Ovary (tissue), 9 donors: ENCODE measurements around the gene MPLKIP. TPM values are rescaled to one million over a fixed set of nuclear protein-coding genes. Genes with fewer than 3 reads are reported as not detected.

Experiments
- DNase-seq, 5 donors: peaks; one replicate each; pipeline ENCODE4 v3.0.0-alpha.2; 2019 to 2020
- H3K27ac ChIP-seq, 2 donors: fragments of 200-600 bp; one replicate each; pipeline versions ENCODE4 v1.5.1 to v1.8.0; 2019 to 2022
- H3K27me3 ChIP-seq: fragments of 200-600 bp; one replicate; pipeline ENCODE4 v1.8.0; 2022
- H3K36me3 ChIP-seq: fragments of 200-600 bp; sonication (generic); one replicate; pipeline ENCODE4 v1.5.1; 2019
- H3K4me1 ChIP-seq: one replicate; pipeline ENCODE4 v1.8.1; 2013; ENCODE audit warnings: mild to moderate bottlenecking, moderate library complexity; ENCODE audit not compliant: insufficient read depth
- H3K4me3 ChIP-seq: fragments of 200-600 bp; sonication (generic); one replicate; pipeline ENCODE4 v1.5.1; 2017
- H3K9me3 ChIP-seq, 2 donors: fragments of 200-600 bp in 1 of 2; sonication (generic) in 1 of 2; one replicate each; pipeline versions ENCODE4 v1.5.1 to v1.8.1; 2013 to 2019; ENCODE audit warnings: mild to moderate bottlenecking in 1 of 2, moderate library complexity in 1 of 2
- EP300 ChIP-seq: sonication (generic); formaldehyde crosslinking; IDR thresholded peaks from one replicate; pipeline ENCODE4 v1.6.1; 2017; ENCODE audit warnings: antibody characterized with exemption
- POLR2A ChIP-seq: fragments of 450-650 bp; IDR thresholded peaks from one replicate; pipeline ENCODE4 v1.6.1; 2017; ENCODE audit warnings: antibody characterized with exemption, mild to moderate bottlenecking, moderate library complexity
- WGBS, 3 donors: extraction: QIAGEN DNeasy Blood & Tissue Kit in 1 of 3; methylation state at CpG; one replicate each; pipeline versions ENCODE4 v1.1.5 to v1.1.7; 2013 to 2017; 5-methylcytosine and 5-hydroxymethylcytosine counted together
- intact Hi-C, 4 donors: fragments of 100-400 bp; cut with DNase I; formaldehyde crosslinking; loops; one replicate each; pipeline versions ENCODE4 v1.11.0 to v1.15.1; 2022 to 2023
- polyA plus RNA-seq, 2 donors: library from polyadenylated mRNA; stranded (reverse); fragments of 200-250 nt in 1 of 2; fragments of 350-450 nt in 1 of 2; fragmentation: Illumina TruSeq in 1 of 2; extraction: RNeasy Lipid Tissue Mini Kit (QIAGEN cat#74804) in 1 of 2; gene quantifications; one replicate each; pipeline ENCODE4 v1.2.3, GENCODE V29; 2013 to 2014
- total RNA-seq, 7 donors: library from RNA; depleted of rRNA in 2 of 7; stranded (reverse); fragments of >200 nt in 2 of 7; fragmentation: NEBNext Ultra II Directional in 3 of 7; extraction: Animal tissue kit (Norgen Biotek cat#: 25700) in 3 of 7; gene quantifications; one replicate each; pipeline versions ENCODE4 v1.1.0 to v1.2.4, GENCODE V29; 2016 to 2023
- TF ChIP-seq, protein P1 (sequence below), 3 donors: fragments of 450-650 bp in 2 of 3; fragments of 200-600 bp in 1 of 3; IDR thresholded peaks; one replicate each; pipeline versions ENCODE4 v1.5.1 to v1.8.0; 2016 to 2022; ENCODE audit warnings: antibody characterized with exemption in 3 of 3, mild to moderate bottlenecking in 1 of 3
- donor health status: DM: no; HTN: no; CAD: no; lungs with moderate emphysema.
- donor health status: DM: no; HTN: no; CAD: no.
- donor health status: Bipolar disorder and iron deficiency.
- donor health status: DM: yes; HTN: yes; CAD: no.
- donor health status: DM: no; HTN: no; CAD: no.
- donor health status: DM: yes; HTN: yes; CAD: no.

Gene MPLKIP
- total and polyA plus RNA-seq, 9 donors: 17.7 to 55.3 (median 31.7) TPM

DNA sequence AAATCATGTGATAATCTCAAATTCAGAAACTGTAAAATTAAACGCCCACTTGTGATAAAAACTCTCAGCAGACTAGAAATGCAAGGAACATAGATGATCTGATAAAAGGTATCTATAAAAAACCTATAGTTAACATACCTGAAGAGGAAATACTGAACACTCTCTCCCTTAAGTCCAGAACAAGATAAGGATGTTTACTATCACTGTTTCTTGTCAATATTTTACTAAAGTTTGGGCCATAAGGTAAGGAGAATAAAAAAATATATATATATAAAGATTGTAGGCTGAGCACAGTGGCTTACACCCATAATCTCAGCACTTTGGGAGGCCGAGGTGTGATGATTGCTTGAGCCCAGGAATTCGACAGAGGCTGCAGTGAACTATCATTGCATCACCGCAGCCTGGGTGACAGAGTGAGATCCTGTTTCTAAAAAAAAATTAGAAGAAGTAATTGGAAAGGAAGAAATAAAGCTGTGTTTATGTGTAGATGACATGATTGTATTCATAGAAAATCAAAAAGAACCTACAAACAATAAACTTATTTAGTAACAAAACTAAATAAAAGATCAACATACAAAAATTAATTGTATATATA is 28.4 kb downstream of the MPLKIP start:
- WGBS, 3 donors: 64 to 88% (median 84%) methylated on average over 4 of the region's 4 CpGs
- H3K9me3 ChIP-seq: no peaks in the 10 kb centered on the region
- TF ChIP-seq, protein P1, sequence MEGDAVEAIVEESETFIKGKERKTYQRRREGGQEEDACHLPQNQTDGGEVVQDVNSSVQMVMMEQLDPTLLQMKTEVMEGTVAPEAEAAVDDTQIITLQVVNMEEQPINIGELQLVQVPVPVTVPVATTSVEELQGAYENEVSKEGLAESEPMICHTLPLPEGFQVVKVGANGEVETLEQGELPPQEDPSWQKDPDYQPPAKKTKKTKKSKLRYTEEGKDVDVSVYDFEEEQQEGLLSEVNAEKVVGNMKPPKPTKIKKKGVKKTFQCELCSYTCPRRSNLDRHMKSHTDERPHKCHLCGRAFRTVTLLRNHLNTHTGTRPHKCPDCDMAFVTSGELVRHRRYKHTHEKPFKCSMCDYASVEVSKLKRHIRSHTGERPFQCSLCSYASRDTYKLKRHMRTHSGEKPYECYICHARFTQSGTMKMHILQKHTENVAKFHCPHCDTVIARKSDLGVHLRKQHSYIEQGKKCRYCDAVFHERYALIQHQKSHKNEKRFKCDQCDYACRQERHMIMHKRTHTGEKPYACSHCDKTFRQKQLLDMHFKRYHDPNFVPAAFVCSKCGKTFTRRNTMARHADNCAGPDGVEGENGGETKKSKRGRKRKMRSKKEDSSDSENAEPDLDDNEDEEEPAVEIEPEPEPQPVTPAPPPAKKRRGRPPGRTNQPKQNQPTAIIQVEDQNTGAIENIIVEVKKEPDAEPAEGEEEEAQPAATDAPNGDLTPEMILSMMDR (IDR thresholded peaks at IDR 0.05): no peak
- TF ChIP-seq POLR2A (no peak), EP300 (no peak)
- no peaks in the 10 kb centered on the region for H3K27me3 ChIP-seq
- H3K27ac ChIP-seq: no peak overlapping the region
- H3K36me3 ChIP-seq: no peaks in the 10 kb centered on the region
- no peak overlapping the region for H3K4me3 ChIP-seq
- peaks cover 5% of the 10 kb centered on the region for H3K4me1 ChIP-seq
- intact Hi-C loops: no loop called here
- DNase-seq: no peak

DNA sequence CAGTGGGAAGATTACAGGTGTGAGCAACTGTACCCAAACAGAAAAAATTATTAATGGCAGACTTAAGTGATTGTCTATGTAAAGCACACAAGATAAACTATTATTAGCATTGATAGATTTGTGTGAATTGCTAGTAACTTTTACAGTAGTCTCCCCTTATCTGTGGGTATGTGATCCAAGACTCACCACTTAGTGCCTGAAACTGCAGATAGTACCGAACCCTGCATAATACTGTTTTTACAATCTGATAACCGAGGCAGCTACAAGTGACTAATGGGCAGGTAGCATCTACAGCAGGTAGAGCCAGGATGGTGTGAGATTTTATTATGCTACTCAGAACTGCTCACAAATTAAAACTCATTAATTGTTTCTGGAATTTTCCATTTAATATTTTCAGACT is 31.5 kb downstream of the MPLKIP start:
- 88 to 94% (median 88%) methylated on average over 2 of the region's 2 CpGs for WGBS, 3 donors
- H3K9me3 ChIP-seq: no peaks in the 10 kb centered on the region
- H3K4me3 ChIP-seq: no peak overlapping the region
- peaks cover 7% of the 10 kb centered on the region for H3K4me1 ChIP-seq
- no peaks in the 10 kb centered on the region for H3K36me3 ChIP-seq
- intact Hi-C loops: no loop called here
- H3K27me3 ChIP-seq: no peaks in the 10 kb centered on the region
- TF ChIP-seq POLR2A (no peak), EP300 (no peak)
- TF ChIP-seq, protein P1 (IDR thresholded peaks at IDR 0.05): no peak
- DNase-seq: no peak
- H3K27ac ChIP-seq: no peak overlapping the region

GRCh38 chr7:40101201-40101600 is 33.2 kb downstream of the MPLKIP start:
- Histone ChIP-seq H3K36me3 (no peaks in the 10 kb centered on the region), H3K27me3 (no peaks in the 10 kb centered on the region), H3K4me1 (peaks cover 7% of the 10 kb centered on the region), H3K9me3 (no peaks in the 10 kb centered on the region), H3K4me3 (no peak overlapping the region), H3K27ac (no peak overlapping the region)
- DNase-seq: no peak
- intact Hi-C loops: no loop called here
- TF ChIP-seq, protein P1 (IDR thresholded peaks at IDR 0.05): no peak
- TF ChIP-seq EP300 (no peak), POLR2A (no peak)
- WGBS, 3 donors: 14 to 36% (median 15%) methylated on average over 3 of the region's 3 CpGs

DNA sequence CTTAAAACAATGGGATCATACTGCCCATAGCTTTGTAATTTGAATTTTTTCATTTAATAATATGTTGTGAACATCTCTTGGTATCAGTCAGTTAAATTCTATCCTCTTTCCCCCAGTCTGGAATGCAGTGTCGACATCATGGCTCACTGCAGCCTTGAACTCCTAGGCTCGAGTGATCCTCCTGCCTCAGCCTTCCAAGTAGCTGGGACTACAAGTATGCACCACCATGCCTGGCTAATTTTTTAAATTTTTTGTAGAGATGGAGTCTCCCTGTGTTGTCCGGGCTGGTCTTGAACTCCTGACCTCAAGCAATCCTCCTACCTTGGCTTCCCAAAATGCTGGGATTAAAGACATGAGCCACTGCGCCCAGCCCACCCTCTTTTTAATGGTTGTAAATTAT is 34.6 kb downstream of the MPLKIP start:
- peak in 3 of 5 donors; percentile 23 to 40 (median 27) for DNase-seq
- Histone ChIP-seq H3K9me3 (no peaks in the 10 kb centered on the region), H3K4me3 (no peak overlapping the region), H3K36me3 (no peaks in the 10 kb centered on the region), H3K4me1 (peaks cover 6% of the 10 kb centered on the region), H3K27me3 (no peaks in the 10 kb centered on the region), H3K27ac (no peak overlapping the region)
- intact Hi-C loops: no loop called here
- no peak for TF ChIP-seq EP300
- TF ChIP-seq POLR2A: no peak
- TF ChIP-seq, protein P1 (IDR thresholded peaks at IDR 0.05): no peak
- WGBS, 3 donors: 23 to 40% (median 32%) methylated on average over 4 of the region's 4 CpGs
